Measurements from ENCODE around the gene PPP1R14D. TPM values are rescaled to one million over a fixed set of nuclear protein-coding genes. Genes with fewer than 3 reads are reported as not detected.

PPP1R14D gene
- total and polyA plus RNA-seq, 2 donors = 0.14 to 1.2 TPM

Other genes with a start within 250 kb of the PPP1R14D start
- 25.8 TPM for gene KNL1, start 234.5 kb downstream of the PPP1R14D start, total RNA-seq
- gene KNL1, start 234.5 kb downstream of the PPP1R14D start, polyA plus RNA-seq = 2.4 TPM
- 12.3 TPM for gene RAD51, start 133.5 kb downstream of the PPP1R14D start, total RNA-seq
- 1.2 TPM for gene RAD51, start 133.5 kb downstream of the PPP1R14D start, polyA plus RNA-seq
- gene RMDN3, start 73.5 kb downstream of the PPP1R14D start, total RNA-seq = 15.0 TPM
- 27.0 TPM for gene RMDN3, start 73.5 kb downstream of the PPP1R14D start, polyA plus RNA-seq
- 57.0 TPM for gene GCHFR, start 64.6 kb downstream of the PPP1R14D start, total RNA-seq
- 33.7 TPM for gene GCHFR, start 64.6 kb downstream of the PPP1R14D start, polyA plus RNA-seq
- gene C15orf62, start 58.7 kb downstream of the PPP1R14D start, total RNA-seq = 1.1 TPM
- gene C15orf62, start 58.7 kb downstream of the PPP1R14D start, polyA plus RNA-seq = 1.8 TPM
- 16.9 TPM for gene ZFYVE19, start 21.6 kb downstream of the PPP1R14D start, total RNA-seq
- gene ZFYVE19, start 21.6 kb downstream of the PPP1R14D start, polyA plus RNA-seq = 43.5 TPM
- 45.0 TPM for gene DNAJC17, start 21.2 kb downstream of the PPP1R14D start, total RNA-seq
- 62.9 TPM for gene DNAJC17, start 21.2 kb downstream of the PPP1R14D start, polyA plus RNA-seq
- 9.2 TPM for gene SPINT1, start 15.3 kb upstream of the PPP1R14D start, total RNA-seq
- 33.8 TPM for gene SPINT1, start 15.3 kb upstream of the PPP1R14D start, polyA plus RNA-seq
- gene RHOV, start 45.5 kb upstream of the PPP1R14D start, total RNA-seq = 3.4 TPM
- 15.3 TPM for gene RHOV, start 45.5 kb upstream of the PPP1R14D start, polyA plus RNA-seq
- 12.4 TPM for gene VPS18, start 65.7 kb upstream of the PPP1R14D start, total RNA-seq
- 10.3 TPM for gene VPS18, start 65.7 kb upstream of the PPP1R14D start, polyA plus RNA-seq
- gene DLL4, start 100.6 kb upstream of the PPP1R14D start, total RNA-seq = 5.2 TPM
- gene DLL4, start 100.6 kb upstream of the PPP1R14D start, polyA plus RNA-seq = 5.9 TPM
- 0.47 TPM for gene CHAC1, start 124.8 kb upstream of the PPP1R14D start, total RNA-seq
- 1.9 TPM for gene CHAC1, start 124.8 kb upstream of the PPP1R14D start, polyA plus RNA-seq

All from thymus (tissue), 2 donors.